Glomerular visceral epithelial cell (primary cell): ENCODE measurements around the gene TRIB2.

Experiments
- DNase-seq: peaks from one replicate; pipeline ENCODE4 v3.0.0-alpha.2; 2016; ENCODE audit errors: extremely low spot score

Gene TRIB2

GRCh38 chr2:12720754-12721378, 4.1 kb downstream of the TRIB2 start:
- no peak for DNase-seq

- no peak for DNase-seq
Observed at GRCh38 chr2:12721566-12722446, 5.1 kb downstream of the TRIB2 start.

- DNase-seq = no peak
Observed at GRCh38 chr2:12722447-12723316, 5.9 kb downstream of the TRIB2 start.

GRCh38 chr2:12723736-12724463, 7.2 kb downstream of the TRIB2 start:
- no peak for DNase-seq

GRCh38 chr2:12725233-12726187, 8.8 kb downstream of the TRIB2 start:
- no peak for DNase-seq

GRCh38 chr2:12726271-12726670, 9.5 kb downstream of the TRIB2 start:
- no peak for DNase-seq

- DNase-seq = no peak
Observed at GRCh38 chr2:12727065-12727464, 10.3 kb downstream of the TRIB2 start.

- DNase-seq = no peak
Observed at GRCh38 chr2:12727641-12728040, 10.9 kb downstream of the TRIB2 start.

GRCh38 chr2:12728221-12728777, 11.6 kb downstream of the TRIB2 start:
- DNase-seq = no peak

GRCh38 chr2:12730265-12730664, 13.5 kb downstream of the TRIB2 start:
- DNase-seq = no peak

- DNase-seq = no peak
Observed at GRCh38 chr2:12731701-12732280, 15.1 kb downstream of the TRIB2 start.

- DNase-seq = no peak
Observed at GRCh38 chr2:12732651-12733050, 15.9 kb downstream of the TRIB2 start.

- DNase-seq = no peak
Observed at GRCh38 chr2:12733846-12734245, 17.1 kb downstream of the TRIB2 start.

GRCh38 chr2:12734914-12735654, 18.3 kb downstream of the TRIB2 start:
- DNase-seq = no peak

- no peak for DNase-seq
Observed at GRCh38 chr2:12737297-12737696, 20.6 kb downstream of the TRIB2 start.

GRCh38 chr2:12737738-12738485, 21.2 kb downstream of the TRIB2 start:
- DNase-seq = no peak

- DNase-seq = no peak
Observed at GRCh38 chr2:12739721-12740254, 23.1 kb downstream of the TRIB2 start.

GRCh38 chr2:12741380-12741779, 24.6 kb downstream of the TRIB2 start:
- DNase-seq = no peak
